ENCODE measurements around the gene STARD3NL. TPM values are rescaled to one million over a fixed set of nuclear protein-coding genes. Genes with fewer than 3 reads are reported as not detected.

The STARD3NL gene
- total RNA-seq, 1 donor from 2014 or later = 30.7 TPM

DNA sequence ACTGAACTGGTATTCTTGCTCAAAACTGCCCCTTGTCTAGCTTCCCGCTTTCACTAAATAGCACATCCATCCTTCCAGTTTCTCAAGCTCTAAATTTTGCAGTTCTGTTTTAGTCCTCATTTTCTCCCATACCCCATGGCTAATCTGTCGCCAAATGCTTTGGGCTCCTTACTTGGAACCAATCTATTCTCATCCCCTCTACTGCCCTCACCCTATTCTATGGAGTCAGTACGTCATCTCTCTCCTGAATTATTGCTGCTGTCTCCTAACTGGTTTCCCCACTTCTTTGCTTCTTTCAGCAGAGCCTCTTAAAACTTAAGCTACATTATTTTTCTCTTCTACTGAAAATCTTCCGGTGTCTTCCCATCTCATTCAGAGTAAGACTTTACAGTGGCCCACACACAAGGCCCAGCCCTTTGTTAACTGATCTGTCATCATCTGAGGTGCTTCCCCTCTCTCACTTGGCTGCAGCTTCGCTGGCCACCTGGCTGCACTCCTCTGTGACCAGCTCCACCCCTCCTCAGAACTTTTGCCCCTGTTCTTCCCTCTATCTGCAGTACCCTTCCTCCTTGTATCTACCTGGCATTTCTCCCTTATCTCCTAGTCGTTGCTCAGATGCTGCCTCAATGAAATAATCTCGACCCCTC, 9.9 kb downstream of the STARD3NL start:
- H3K27ac Mint-ChIP-seq (ENCODE audit: unreplicated experiment) = peak overlapping the region; percentile 85
- peaks cover 12% of the 10 kb centered on the region for H3K9me3 Mint-ChIP-seq (ENCODE audit: unreplicated experiment)
- no peak for DNase-seq (ENCODE audit: extremely low spot score, unreplicated experiment)
- TF ChIP-seq, protein P1, sequence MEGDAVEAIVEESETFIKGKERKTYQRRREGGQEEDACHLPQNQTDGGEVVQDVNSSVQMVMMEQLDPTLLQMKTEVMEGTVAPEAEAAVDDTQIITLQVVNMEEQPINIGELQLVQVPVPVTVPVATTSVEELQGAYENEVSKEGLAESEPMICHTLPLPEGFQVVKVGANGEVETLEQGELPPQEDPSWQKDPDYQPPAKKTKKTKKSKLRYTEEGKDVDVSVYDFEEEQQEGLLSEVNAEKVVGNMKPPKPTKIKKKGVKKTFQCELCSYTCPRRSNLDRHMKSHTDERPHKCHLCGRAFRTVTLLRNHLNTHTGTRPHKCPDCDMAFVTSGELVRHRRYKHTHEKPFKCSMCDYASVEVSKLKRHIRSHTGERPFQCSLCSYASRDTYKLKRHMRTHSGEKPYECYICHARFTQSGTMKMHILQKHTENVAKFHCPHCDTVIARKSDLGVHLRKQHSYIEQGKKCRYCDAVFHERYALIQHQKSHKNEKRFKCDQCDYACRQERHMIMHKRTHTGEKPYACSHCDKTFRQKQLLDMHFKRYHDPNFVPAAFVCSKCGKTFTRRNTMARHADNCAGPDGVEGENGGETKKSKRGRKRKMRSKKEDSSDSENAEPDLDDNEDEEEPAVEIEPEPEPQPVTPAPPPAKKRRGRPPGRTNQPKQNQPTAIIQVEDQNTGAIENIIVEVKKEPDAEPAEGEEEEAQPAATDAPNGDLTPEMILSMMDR (IDR thresholded peaks at IDR 0.05) = no peak
- no peak overlapping the region for H3K4me3 Mint-ChIP-seq (ENCODE audit: unreplicated experiment)
- H3K4me1 Mint-ChIP-seq (ENCODE audit: unreplicated experiment) = peaks cover 56% of the 10 kb centered on the region
- peaks cover 14% of the 10 kb centered on the region for H3K36me3 Mint-ChIP-seq (ENCODE audit: unreplicated experiment)
- no peaks in the 10 kb centered on the region for H3K27me3 Mint-ChIP-seq (ENCODE audit: unreplicated experiment)

GRCh38 chr7:38189231-38189938, 11.3 kb downstream of the STARD3NL start:
- Mint-ChIP-seq H3K9me3 (ENCODE audit: unreplicated experiment) (peaks cover 7% of the 10 kb centered on the region), H3K4me3 (ENCODE audit: unreplicated experiment) (no peak overlapping the region), H3K4me1 (ENCODE audit: unreplicated experiment) (peaks cover 65% of the 10 kb centered on the region), H3K27me3 (ENCODE audit: unreplicated experiment) (no peaks in the 10 kb centered on the region), H3K36me3 (ENCODE audit: unreplicated experiment) (peaks cover 12% of the 10 kb centered on the region), H3K27ac (ENCODE audit: unreplicated experiment) (no peak overlapping the region)
- DNase-seq (ENCODE audit: extremely low spot score, unreplicated experiment) = no peak
- TF ChIP-seq, protein P1 (IDR thresholded peaks at IDR 0.05) = no peak

DNA sequence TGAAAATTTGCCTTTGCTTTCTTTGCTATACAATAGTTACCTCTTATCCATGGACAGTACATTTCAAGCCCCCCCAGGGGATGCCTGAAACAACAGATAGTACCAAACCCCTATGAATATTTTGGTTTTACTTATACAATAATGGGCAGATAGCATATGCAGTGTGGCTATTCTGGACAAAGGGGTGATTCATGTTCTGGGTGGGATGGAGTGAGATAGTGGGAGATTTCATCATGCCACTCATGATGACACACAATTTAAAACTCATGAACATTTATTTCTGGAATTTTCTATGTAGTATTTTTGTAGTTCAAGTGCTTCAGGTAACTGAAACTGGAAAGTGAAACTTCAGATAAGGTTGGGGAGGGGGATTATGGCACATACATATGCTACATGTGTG, 12.0 kb downstream of the STARD3NL start:
- no peak overlapping the region for H3K4me3 Mint-ChIP-seq (ENCODE audit: unreplicated experiment)
- H3K27me3 Mint-ChIP-seq (ENCODE audit: unreplicated experiment) = no peaks in the 10 kb centered on the region
- no peak overlapping the region for H3K27ac Mint-ChIP-seq (ENCODE audit: unreplicated experiment)
- peaks cover 66% of the 10 kb centered on the region for H3K4me1 Mint-ChIP-seq (ENCODE audit: unreplicated experiment)
- TF ChIP-seq, protein P1 (IDR thresholded peaks at IDR 0.05) = no peak
- H3K9me3 Mint-ChIP-seq (ENCODE audit: unreplicated experiment) = peaks cover 7% of the 10 kb centered on the region
- H3K36me3 Mint-ChIP-seq (ENCODE audit: unreplicated experiment) = peaks cover 12% of the 10 kb centered on the region
- no peak for DNase-seq (ENCODE audit: extremely low spot score, unreplicated experiment)

DNA sequence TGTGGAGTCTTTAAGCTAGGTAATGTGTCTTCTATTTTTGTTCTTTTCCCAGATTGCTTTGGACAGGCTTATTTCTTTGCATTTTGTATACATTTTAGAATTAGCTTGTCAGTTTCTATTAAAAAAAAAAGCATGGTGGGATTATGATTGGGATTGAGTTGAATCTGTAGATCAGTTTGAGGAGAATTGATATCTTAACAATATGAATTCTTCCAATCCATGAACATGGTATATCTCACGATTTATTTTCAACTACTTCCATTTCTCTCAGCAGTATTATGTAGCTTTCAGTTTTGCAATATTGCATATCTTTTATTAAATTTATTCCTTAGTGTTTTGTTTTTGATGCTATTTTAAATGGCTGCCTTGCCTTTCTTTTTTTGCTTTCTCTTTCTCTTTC, 13.7 kb downstream of the STARD3NL start:
- TF ChIP-seq, protein P1 (IDR thresholded peaks at IDR 0.05) = no peak
- peak overlapping the region; percentile 55 for H3K27ac Mint-ChIP-seq (ENCODE audit: unreplicated experiment)
- no peaks in the 10 kb centered on the region for H3K27me3 Mint-ChIP-seq (ENCODE audit: unreplicated experiment)
- no peak for DNase-seq (ENCODE audit: extremely low spot score, unreplicated experiment)
- peaks cover 65% of the 10 kb centered on the region for H3K4me1 Mint-ChIP-seq (ENCODE audit: unreplicated experiment)
- H3K9me3 Mint-ChIP-seq (ENCODE audit: unreplicated experiment) = peaks cover 7% of the 10 kb centered on the region
- H3K4me3 Mint-ChIP-seq (ENCODE audit: unreplicated experiment) = no peak overlapping the region
- peaks cover 12% of the 10 kb centered on the region for H3K36me3 Mint-ChIP-seq (ENCODE audit: unreplicated experiment)

DNA sequence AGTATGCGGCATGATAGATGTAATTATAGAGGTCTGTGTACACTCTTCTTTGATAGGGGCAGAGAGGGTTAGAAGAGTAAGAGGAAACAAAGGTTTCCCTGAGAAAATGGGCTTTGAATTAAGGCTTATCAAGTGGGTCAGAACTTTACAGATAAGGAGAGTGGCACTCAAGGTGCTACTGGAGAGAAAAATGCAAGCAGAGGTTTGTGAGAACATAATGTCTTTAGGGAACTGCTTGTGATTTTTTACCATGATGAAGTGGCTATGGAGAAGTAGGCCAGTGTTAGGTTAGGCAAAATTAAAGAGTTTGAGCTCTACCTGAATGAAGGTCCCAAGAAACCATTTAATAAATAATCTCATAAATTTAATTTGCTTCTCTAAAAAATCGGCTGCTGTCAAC, 14.3 kb downstream of the STARD3NL start:
- peaks cover 12% of the 10 kb centered on the region for H3K36me3 Mint-ChIP-seq (ENCODE audit: unreplicated experiment)
- DNase-seq (ENCODE audit: extremely low spot score, unreplicated experiment) = no peak
- no peaks in the 10 kb centered on the region for H3K27me3 Mint-ChIP-seq (ENCODE audit: unreplicated experiment)
- TF ChIP-seq, protein P1 (IDR thresholded peaks at IDR 0.05) = no peak
- H3K4me1 Mint-ChIP-seq (ENCODE audit: unreplicated experiment) = peaks cover 65% of the 10 kb centered on the region
- peaks cover 7% of the 10 kb centered on the region for H3K9me3 Mint-ChIP-seq (ENCODE audit: unreplicated experiment)
- H3K27ac Mint-ChIP-seq (ENCODE audit: unreplicated experiment) = peak overlapping the region; percentile 55
- no peak overlapping the region for H3K4me3 Mint-ChIP-seq (ENCODE audit: unreplicated experiment)
